ENCODE measurements around the gene B4GALT5.
A peak's percentile ranks its signal among the peaks of the same experiment; 100 is the strongest.
"Not testable (repeated sequence)": the region's sequence is repeated elsewhere in the genome, so short reads cannot be mapped to it uniquely, and the experiment has no call there.

Gene B4GALT5

GRCh38 chr20:49713753-49714712 is at the start of gene B4GALT5:
B4GALT5 (minus strand) TSS chr20:49713878; CDS start chr20:49713690, 188 bp downstream.
- DNase-seq (ENCODE audit: extremely low read depth in 1 of 2, low read depth in 1 of 2) = peak; percentile 47 to 48

GRCh38 chr20:49762940-49763766 is 49.5 kb upstream of the B4GALT5 start:
- DNase-seq (ENCODE audit: extremely low read depth in 1 of 2, low read depth in 1 of 2) = no peak

- not testable (repeated sequence) for DNase-seq (ENCODE audit: extremely low read depth in 1 of 2, low read depth in 1 of 2)
Observed at GRCh38 chr20:49761888-49762287, 48.2 kb upstream of the B4GALT5 start.

GRCh38 chr20:49759266-49759950 is 45.7 kb upstream of the B4GALT5 start:
- DNase-seq (ENCODE audit: extremely low read depth in 1 of 2, low read depth in 1 of 2) = no peak

- no peak for DNase-seq (ENCODE audit: extremely low read depth in 1 of 2, low read depth in 1 of 2)
Observed at GRCh38 chr20:49758781-49759180, 45.1 kb upstream of the B4GALT5 start.

- DNase-seq (ENCODE audit: extremely low read depth in 1 of 2, low read depth in 1 of 2) = no peak
Observed at GRCh38 chr20:49757597-49757996, 43.9 kb upstream of the B4GALT5 start.

- DNase-seq (ENCODE audit: extremely low read depth in 1 of 2, low read depth in 1 of 2) = no peak
Observed at GRCh38 chr20:49756241-49756640, 42.6 kb upstream of the B4GALT5 start.

- DNase-seq (ENCODE audit: extremely low read depth in 1 of 2, low read depth in 1 of 2) = no peak
Observed at GRCh38 chr20:49754596-49754995, 40.9 kb upstream of the B4GALT5 start.

- no peak for DNase-seq (ENCODE audit: extremely low read depth in 1 of 2, low read depth in 1 of 2)
Observed at GRCh38 chr20:49753133-49753532, 39.5 kb upstream of the B4GALT5 start.

GRCh38 chr20:49752201-49752903 is 38.7 kb upstream of the B4GALT5 start:
- no peak for DNase-seq (ENCODE audit: extremely low read depth in 1 of 2, low read depth in 1 of 2)

- no peak for DNase-seq (ENCODE audit: extremely low read depth in 1 of 2, low read depth in 1 of 2)
Observed at GRCh38 chr20:49751397-49751736, 37.7 kb upstream of the B4GALT5 start.

- DNase-seq (ENCODE audit: extremely low read depth in 1 of 2, low read depth in 1 of 2) = no peak
Observed at GRCh38 chr20:49750611-49751396, 37.1 kb upstream of the B4GALT5 start.

GRCh38 chr20:49749625-49750024 is 35.9 kb upstream of the B4GALT5 start:
- no peak for DNase-seq (ENCODE audit: extremely low read depth in 1 of 2, low read depth in 1 of 2)

- DNase-seq (ENCODE audit: extremely low read depth in 1 of 2, low read depth in 1 of 2) = no peak
Observed at GRCh38 chr20:49748525-49748838, 34.8 kb upstream of the B4GALT5 start.

GRCh38 chr20:49747707-49748524 is 34.2 kb upstream of the B4GALT5 start:
- DNase-seq (ENCODE audit: extremely low read depth in 1 of 2, low read depth in 1 of 2) = no peak

- DNase-seq (ENCODE audit: extremely low read depth in 1 of 2, low read depth in 1 of 2) = no peak
Observed at GRCh38 chr20:49742948-49743347, 29.3 kb upstream of the B4GALT5 start.

GRCh38 chr20:49741977-49742376 is 28.3 kb upstream of the B4GALT5 start:
- no peak for DNase-seq (ENCODE audit: extremely low read depth in 1 of 2, low read depth in 1 of 2)

GRCh38 chr20:49740807-49741206 is 27.1 kb upstream of the B4GALT5 start:
- no peak for DNase-seq (ENCODE audit: extremely low read depth in 1 of 2, low read depth in 1 of 2)

GRCh38 chr20:49739042-49739441 is 25.4 kb upstream of the B4GALT5 start:
- DNase-seq (ENCODE audit: extremely low read depth in 1 of 2, low read depth in 1 of 2) = no peak
